KBM-7 (cell line): ENCODE measurements around the gene ABRACL.
"Not testable (repeated sequence)": the region's sequence is repeated elsewhere in the genome, so short reads cannot be mapped to it uniquely, and the experiment has no call there.

Experiments
- DNase-seq: peaks from one replicate; pipeline ENCODE4 v3.0.0-alpha.2; 2015
- in situ Hi-C: fragments of 300-500 bp; cut with MboI; formaldehyde crosslinking; loops from 2 replicates; pipeline ENCODE4 v1.14.3; 2020; ENCODE audit warnings: low sequenced_read_pairs, low pct_unique_long_range_greater_than_20kb, mixed read lengths

Gene ABRACL

GRCh38 chr6:139050131-139050769 is 21.7 kb downstream of the ABRACL start:
- DNase-seq, in situ Hi-C loops: not testable (repeated sequence)

DNA sequence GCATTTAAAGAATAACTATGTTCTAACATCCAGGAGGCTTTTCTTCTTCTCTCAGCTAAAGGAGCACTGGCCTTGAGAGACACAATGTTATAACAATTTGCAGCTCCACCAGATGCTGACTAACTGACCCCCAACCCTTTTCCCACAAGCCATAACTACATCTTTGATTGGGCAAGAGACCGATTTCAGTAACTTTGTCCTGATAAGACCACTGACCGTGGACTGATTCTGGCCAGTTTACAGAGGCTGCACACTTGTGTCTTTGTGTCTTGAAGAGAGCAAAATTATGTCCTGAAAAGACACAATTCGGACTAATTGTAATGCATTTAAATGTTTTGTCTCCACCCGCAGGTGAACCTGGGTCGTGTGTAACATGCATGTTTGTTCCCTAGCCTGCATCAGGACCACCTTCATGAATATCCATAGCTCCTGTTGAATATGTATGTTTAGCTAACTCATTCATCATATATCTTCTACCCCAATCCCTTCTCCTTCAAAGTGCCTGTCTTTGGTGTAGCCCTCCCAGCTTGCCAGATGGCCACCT is 22.3 kb downstream of the ABRACL start:
- in situ Hi-C loops = no loop called here
- DNase-seq = no peak

DNA sequence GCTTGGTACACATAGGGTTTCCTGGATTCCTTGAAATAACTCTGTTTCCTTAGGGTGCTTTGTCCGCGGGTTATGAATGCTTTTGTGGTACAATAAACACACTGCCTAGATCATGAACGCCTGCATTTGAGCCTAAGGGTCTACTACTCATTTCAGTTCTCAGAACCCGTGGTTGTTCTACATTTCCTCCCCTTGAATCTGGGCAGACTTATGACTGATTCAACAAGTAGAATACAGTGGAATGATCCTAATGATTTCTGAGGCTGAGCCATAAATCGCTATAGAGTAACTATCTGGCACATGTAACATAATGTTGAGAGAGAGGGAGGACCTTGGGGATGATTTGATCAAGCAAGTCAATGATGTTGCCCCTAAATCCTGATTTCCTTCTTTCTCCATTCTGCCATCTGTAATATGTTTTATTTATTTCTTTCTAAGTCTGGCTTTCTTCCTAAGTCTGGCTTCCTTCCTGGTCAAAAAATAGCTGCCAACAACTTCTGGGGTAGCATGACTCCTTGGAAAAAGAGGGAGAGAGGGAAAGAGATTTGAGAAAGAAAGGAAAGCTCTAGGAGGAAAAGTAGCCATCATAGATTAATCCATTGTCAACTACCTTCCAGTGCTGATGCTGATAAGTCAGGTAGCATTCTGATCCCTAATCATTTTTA is 23.0 kb downstream of the ABRACL start:
- DNase-seq = no peak
- in situ Hi-C loops = no loop called here

- no peak for DNase-seq
- in situ Hi-C loops = no loop called here
These were observed 24.8 kb downstream of the ABRACL start for GRCh38 chr6:139053382-139053781.

GRCh38 chr6:139054001-139054400 is 25.5 kb downstream of the ABRACL start:
- no peak for DNase-seq
- in situ Hi-C loops = no loop called here

- no peak for DNase-seq
- in situ Hi-C loops = no loop called here
These were observed 27.2 kb downstream of the ABRACL start for GRCh38 chr6:139055709-139056108.

GRCh38 chr6:139058029-139058428 is 29.5 kb downstream of the ABRACL start:
- no peak for DNase-seq
- in situ Hi-C loops = no loop called here

DNA sequence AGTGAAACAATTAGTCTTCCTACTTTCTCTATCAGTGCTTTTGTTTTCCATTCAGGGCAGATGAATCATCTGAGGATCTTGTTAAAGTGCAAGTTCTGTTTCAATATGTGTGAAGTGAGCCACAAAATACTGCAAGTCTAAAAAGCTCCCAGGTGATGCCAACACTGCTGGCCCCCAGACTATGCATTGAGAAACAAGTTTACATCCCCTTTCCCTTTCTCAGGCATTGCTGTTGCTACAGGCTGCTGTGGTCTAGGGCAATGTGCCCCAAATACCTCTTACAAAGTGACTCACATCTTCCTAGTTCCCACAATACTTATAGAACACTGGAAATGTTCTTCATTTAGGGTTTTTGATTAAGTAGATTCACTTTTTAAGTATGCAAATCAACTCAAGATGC is 31.8 kb downstream of the ABRACL start:
- no peak for DNase-seq
- in situ Hi-C loops = no loop called here

DNA sequence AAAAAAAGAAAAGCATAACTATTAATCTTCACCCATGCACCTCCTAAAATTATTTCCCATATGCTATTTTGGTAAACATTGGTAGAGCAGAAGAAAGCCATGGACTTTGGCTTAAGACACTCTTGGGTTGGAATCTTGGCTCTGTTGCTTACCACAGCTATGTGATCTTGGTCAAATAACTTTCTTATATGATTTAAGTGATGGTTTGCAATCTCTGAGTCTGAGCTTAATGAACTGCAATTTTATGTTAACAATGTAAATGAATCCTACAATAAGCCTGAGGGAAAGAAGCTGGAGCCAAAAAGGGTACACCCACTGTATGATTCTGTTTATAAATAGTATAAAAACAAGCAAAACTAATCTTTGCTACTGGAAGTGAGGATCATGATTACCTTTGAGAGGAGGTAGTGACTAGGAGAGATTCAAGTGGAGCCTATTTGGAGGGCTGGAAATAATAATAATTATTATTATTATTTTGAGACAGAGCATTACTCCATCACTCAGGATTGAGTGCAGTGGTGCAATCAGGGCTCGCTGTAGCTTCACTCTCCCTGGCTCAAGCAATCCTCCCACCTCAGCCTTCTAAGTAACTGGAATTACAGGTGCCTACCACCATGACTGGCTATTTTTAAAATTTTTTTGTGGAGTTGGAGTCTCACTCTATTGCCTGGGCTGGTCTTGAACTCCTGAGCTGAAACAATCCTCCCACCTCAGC is 34.5 kb downstream of the ABRACL start:
- DNase-seq = no peak
- in situ Hi-C loops = no loop called here

- in situ Hi-C loops = no loop called here
- DNase-seq = no peak
These were observed 36.6 kb downstream of the ABRACL start for GRCh38 chr6:139064981-139065665.

DNA sequence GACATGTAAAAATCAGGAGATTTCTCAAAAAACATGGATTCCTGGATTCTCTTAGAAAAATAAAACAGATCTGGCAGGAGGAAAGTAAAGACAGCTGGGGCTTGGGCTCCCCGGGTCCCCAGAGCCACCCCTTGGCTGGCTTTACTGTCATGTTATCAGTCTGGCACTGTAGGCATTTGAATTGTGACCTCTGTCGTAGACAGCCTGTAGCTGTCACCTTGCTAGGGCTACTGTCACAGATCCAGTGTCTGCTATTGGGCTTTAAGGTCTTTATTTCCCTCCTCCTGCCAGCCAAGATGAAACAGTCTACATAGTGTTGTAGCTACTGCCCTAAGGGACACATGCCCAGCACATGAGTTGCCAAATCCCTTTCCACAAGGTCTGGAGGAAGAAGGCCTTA is 37.5 kb downstream of the ABRACL start:
- DNase-seq = no peak
- in situ Hi-C loops = no loop called here

DNA sequence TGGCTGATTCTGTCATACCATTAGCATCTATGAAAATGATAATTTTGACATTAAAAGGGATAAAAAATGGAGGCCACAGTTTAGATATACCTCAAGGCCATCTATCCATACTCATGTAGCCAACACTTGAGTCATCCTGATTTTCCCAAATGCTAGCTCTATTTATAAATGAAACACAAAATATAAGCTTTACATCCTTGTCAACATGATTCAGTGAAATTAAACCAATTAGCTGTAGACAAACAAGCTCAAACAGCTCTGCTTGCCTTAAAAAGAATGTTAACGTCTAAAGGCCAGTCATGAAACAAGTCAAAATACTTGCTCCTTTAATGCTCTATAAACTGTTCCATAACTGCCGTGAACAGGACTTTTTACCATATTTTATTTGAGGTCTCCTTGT is 40.3 kb downstream of the ABRACL start:
- DNase-seq = no peak
- in situ Hi-C loops = no loop called here

GRCh38 chr6:139073118-139073517 is 44.6 kb downstream of the ABRACL start:
- in situ Hi-C loops = no loop called here
- DNase-seq = no peak

- DNase-seq = no peak
- in situ Hi-C loops = no loop called here
These were observed 50.5 kb downstream of the ABRACL start for GRCh38 chr6:139079018-139079417.

GRCh38 chr6:139080255-139080920 is 51.8 kb downstream of the ABRACL start:
- in situ Hi-C loops = no loop called here
- no peak for DNase-seq

- no peak for DNase-seq
- in situ Hi-C loops = no loop called here
These were observed 52.9 kb downstream of the ABRACL start for GRCh38 chr6:139081471-139081870.

GRCh38 chr6:139082370-139082769 is 53.8 kb downstream of the ABRACL start:
- in situ Hi-C loops = no loop called here
- DNase-seq = no peak

GRCh38 chr6:139091826-139092225 is 63.3 kb downstream of the ABRACL start:
- no peak for DNase-seq
- in situ Hi-C loops = no loop called here
